HEK293 (cell line): ENCODE measurements around the gene TOR2A.
"Not testable (repeated sequence)": the region's sequence is repeated elsewhere in the genome, so short reads cannot be mapped to it uniquely, and the experiment has no call there.

Experiments used
- CTCF ChIA-PET: fragments of 350-600 bp; formaldehyde crosslinking; extraction: SDS; loops from one replicate; lab custom pipeline; 2021; ENCODE audit warnings: antibody characterized with exemption; lab: Yijun Ruan, JAX
- POLR2A ChIA-PET: fragments of 300-600 bp; formaldehyde crosslinking; extraction: SDS; loops from one replicate; lab custom pipeline; 2020; ENCODE audit warnings: antibody characterized with exemption, inconsistent platforms; lab: Yijun Ruan, JAX
- H3K27ac ChIP-seq: fragments of 200-500 bp; sonication (Bioruptor generic); 2 replicates; pipeline ENCODE4 v1.5.1; 2014; ENCODE audit warnings: low read depth, low read length, control low read depth, inconsistent platforms; ENCODE audit errors: extremely low read depth
- H3K36me3 ChIP-seq, 2 experiments: fragments of 200-500 bp in 1 of 2; sonication (Bioruptor generic) in 1 of 2; 1 replicate in 1 of 2; 2 replicates in 1 of 2; pipeline ENCODE4 v1.5.1; 2014 to 2017; ENCODE audit warnings: inconsistent platforms in 2 of 2, low read length in 2 of 2; ENCODE audit not compliant: control insufficient read depth in 2 of 2, insufficient read depth in 1 of 2
- H3K4me1 ChIP-seq: fragments of 200-500 bp; sonication (Bioruptor generic); 2 replicates; pipeline ENCODE4 v1.5.1; 2014; ENCODE audit warnings: mild to moderate bottlenecking, low read length, inconsistent platforms; ENCODE audit not compliant: control insufficient read depth, insufficient read depth
- H3K4me3 ChIP-seq: 2 replicates; pipeline ENCODE4 v1.5.1; 2011; ENCODE audit warnings: low read depth, mild to moderate bottlenecking, control low read depth, low read length, moderate library complexity
- H3K9me3 ChIP-seq: fragments of 200-500 bp; sonication (Bioruptor generic); 2 replicates; pipeline ENCODE4 v1.5.1; 2014; ENCODE audit warnings: low read depth, low read length, inconsistent platforms; ENCODE audit not compliant: control insufficient read depth, insufficient read depth
- IKZF3 ChIP-seq: fragments of 450-650 bp; IDR thresholded peaks from 2 replicates; pipeline ENCODE4 v1.5.0; 2018; ENCODE audit warnings: missing biosample characterization, mild to moderate bottlenecking, missing genetic modification characterization, moderate library complexity
- INSM2 ChIP-seq: fragments of 450-650 bp; formaldehyde crosslinking; IDR thresholded peaks from 2 replicates; pipeline ENCODE4 v1.5.1; 2016; ENCODE audit warnings: missing biosample characterization, missing genetic modification characterization
- KLF10 ChIP-seq: fragments of 450-650 bp; IDR thresholded peaks from 2 replicates; pipeline ENCODE4 v1.5.1; 2018; ENCODE audit warnings: missing biosample characterization, mild to moderate bottlenecking, missing genetic modification characterization
- KLF17 ChIP-seq: fragments of 450-650 bp; formaldehyde crosslinking; IDR thresholded peaks from 2 replicates; pipeline ENCODE4 v1.5.1; 2016; ENCODE audit warnings: missing biosample characterization, missing genetic modification characterization
- OVOL3 ChIP-seq: fragments of 450-650 bp; formaldehyde crosslinking; IDR thresholded peaks from 2 replicates; pipeline ENCODE4 v1.5.1; 2016; ENCODE audit warnings: missing biosample characterization, missing genetic modification characterization
- PRDM4 ChIP-seq: fragments of 450-650 bp; formaldehyde crosslinking; IDR thresholded peaks from 2 replicates; pipeline ENCODE4 v1.5.1; 2017; ENCODE audit warnings: missing biosample characterization, missing genetic modification characterization
- RBAK ChIP-seq: fragments of 450-650 bp; formaldehyde crosslinking; IDR thresholded peaks from 2 replicates; pipeline ENCODE4 v1.5.1; 2016; ENCODE audit warnings: missing biosample characterization, missing genetic modification characterization
- REPIN1 ChIP-seq: fragments of 450-650 bp; formaldehyde crosslinking; IDR thresholded peaks from 2 replicates; pipeline ENCODE4 v1.5.1; 2017; ENCODE audit warnings: missing biosample characterization, missing genetic modification characterization, low read depth
- REST ChIP-seq: fragments of 450-650 bp; formaldehyde crosslinking; IDR thresholded peaks from 2 replicates; pipeline ENCODE4 v1.5.1; 2016; ENCODE audit warnings: missing biosample characterization, missing genetic modification characterization
- SP3 ChIP-seq: fragments of 450-650 bp; formaldehyde crosslinking; IDR thresholded peaks from 2 replicates; pipeline ENCODE4 v1.5.1; 2016; ENCODE audit warnings: missing biosample characterization, missing genetic modification characterization
- ZBTB1 ChIP-seq: fragments of 450-650 bp; formaldehyde crosslinking; IDR thresholded peaks from 2 replicates; pipeline ENCODE4 v1.5.1; 2016; ENCODE audit warnings: missing biosample characterization, missing genetic modification characterization
- ZBTB26 ChIP-seq: fragments of 450-650 bp; formaldehyde crosslinking; optimal IDR thresholded peaks from 2 replicates; pipeline ENCODE3; 2016; ENCODE audit warnings: missing biosample characterization, mild to moderate bottlenecking, missing genetic modification characterization
- ZIC2 ChIP-seq: fragments of 450-650 bp; formaldehyde crosslinking; IDR thresholded peaks from 2 replicates; pipeline ENCODE4 v1.5.1; 2016; ENCODE audit warnings: missing biosample characterization, missing genetic modification characterization
- ZNF274 ChIP-seq, 2 experiments: fragments of 200-500 bp in 1 of 2; fragments of 450-650 bp in 1 of 2; sonication (Bioruptor generic) in 1 of 2; formaldehyde crosslinking in 1 of 2; IDR thresholded peaks; 2 replicates each; pipeline versions ENCODE4 v1.5.1 to v1.6.1; 2014 to 2016; ENCODE audit warnings: borderline replicate concordance in 1 of 2, inconsistent platforms in 1 of 2, low read length in 1 of 2, missing biosample characterization in 1 of 2, missing genetic modification characterization in 1 of 2
- ZNF560 ChIP-seq: fragments of 450-650 bp; formaldehyde crosslinking; IDR thresholded peaks from 2 replicates; pipeline ENCODE4 v1.5.1; 2017; ENCODE audit warnings: missing biosample characterization, missing genetic modification characterization, borderline replicate concordance
- ZNF626 ChIP-seq: fragments of 450-650 bp; sonication (Bioruptor Pico); formaldehyde crosslinking; IDR thresholded peaks from 2 replicates; pipeline ENCODE4 v1.5.1; 2018; ENCODE audit warnings: missing biosample characterization, missing genetic modification characterization, inconsistent platforms
- ZNF664 ChIP-seq: fragments of 450-650 bp; formaldehyde crosslinking; IDR thresholded peaks from 2 replicates; pipeline ENCODE4 v1.5.1; 2016; ENCODE audit warnings: missing biosample characterization, missing genetic modification characterization
- ZNF768 ChIP-seq: fragments of 450-650 bp; formaldehyde crosslinking; IDR thresholded peaks from 2 replicates; pipeline ENCODE4 v1.5.1; 2018; ENCODE audit warnings: missing biosample characterization, mild to moderate bottlenecking, missing genetic modification characterization
- ZNF792 ChIP-seq: fragments of 450-650 bp; formaldehyde crosslinking; IDR thresholded peaks from 2 replicates; pipeline ENCODE4 v1.5.1; 2016; ENCODE audit warnings: missing biosample characterization, missing genetic modification characterization
- ZNF837 ChIP-seq: fragments of 450-650 bp; formaldehyde crosslinking; IDR thresholded peaks from 2 replicates; pipeline ENCODE4 v1.5.1; 2016; ENCODE audit warnings: missing biosample characterization, missing genetic modification characterization
- ZSCAN5A ChIP-seq: fragments of 450-650 bp; formaldehyde crosslinking; IDR thresholded peaks from 2 replicates; pipeline ENCODE4 v1.5.1; 2016; ENCODE audit warnings: missing biosample characterization, missing genetic modification characterization

Gene TOR2A

GRCh38 chr9:127780909-127781308 is 45.8 kb upstream of the TOR2A start:
- H3K27ac ChIP-seq, H3K4me1 ChIP-seq, H3K9me3 ChIP-seq, H3K4me3 ChIP-seq, H3K36me3 ChIP-seq: not testable (repeated sequence)
- ChIA-PET CTCF (interaction anchor here (0.6 to 3.1 kb wide), 4 partner anchors 17 to 89 kb away, joined by 3 to 11 read pairs (median 3); partner anchors contain the start of gene TOR2A), POLR2A (interaction anchor here (0.7 to 2.4 kb wide), 4 partner anchors 10 to 271 kb away, joined by 3 to 9 read pairs (median 4); partner anchors contain the start of gene TOR2A)

- Histone ChIP-seq H3K9me3 (no peaks in the 10 kb centered on the region), H3K4me3 (no peak overlapping the region), H3K36me3 (no peaks in the 10 kb centered on the region), H3K4me1 (no peaks in the 10 kb centered on the region), H3K27ac (no peak overlapping the region)
- CTCF ChIA-PET = interaction anchor here (0.7 to 3.1 kb wide), 3 partner anchors 17 to 90 kb away, joined by 3 to 11 read pairs (median 3); partner anchors contain the start of gene TOR2A
- POLR2A ChIA-PET = interaction anchor here (0.7 to 2.4 kb wide), 5 partner anchors 9 to 271 kb away, joined by 3 to 9 read pairs (median 3); partner anchors contain the start of gene TOR2A
- TF ChIP-seq ZNF664 (tag by site-specific recombination) (no peak), ZNF837 (tag by site-specific recombination) (no peak), REPIN1 (no peak), ZNF274 (IDR thresholded peaks at IDR 0.05; ENCODE audit: low read length) (no peak), ZNF274 (tag by site-specific recombination; IDR thresholded peaks at IDR 0.05; ENCODE audit: borderline replicate concordance) (no peak), RBAK (tag by site-specific recombination) (no peak), ZNF560 (tag by site-specific recombination) (no peak), ZBTB26 (tag by site-specific recombination) (no peak), IKZF3 (tag by site-specific recombination) (no peak), SP3 (no peak), KLF17 (tag by site-specific recombination) (no peak), ZNF792 (no peak), KLF10 (tag by site-specific recombination) (no peak), OVOL3 (tag by site-specific recombination) (no peak), ZIC2 (tag by site-specific recombination) (peak; percentile 82), REST (tag by site-specific recombination) (no peak), ZNF626 (tag by site-specific recombination) (no peak), ZSCAN5A (tag by site-specific recombination) (no peak), ZNF768 (tag by site-specific recombination) (peak; percentile 72), INSM2 (tag by site-specific recombination) (no peak), PRDM4 (tag by site-specific recombination) (0 out of 2 replicates have a peak, but pooled peaks have one; percentile 21), ZBTB1 (no peak)
Measured at GRCh38 chr9:127780126-127780885, 45.2 kb upstream of the TOR2A start.
